Brain microvascular endothelial cell (primary cell): ENCODE measurements around the gene TMEM208.

Experiments
- DNase-seq: peaks from one replicate; pipeline ENCODE4 v3.0.0-alpha.2; 2020
- H3K27ac ChIP-seq: fragments of 250-450 bp; sonication (Bioruptor Pico); 2 replicates; pipeline ENCODE4 v1.5.1; 2020; ENCODE audit warnings: mild to moderate bottlenecking, moderate library complexity
- H3K27me3 ChIP-seq: fragments of 250-450 bp; sonication (Bioruptor Pico); replicated peaks from 2 replicates; pipeline ENCODE4 v1.5.1; 2020; ENCODE audit warnings: mild to moderate bottlenecking
- H3K36me3 ChIP-seq: fragments of 250-450 bp; sonication (Bioruptor Pico); replicated peaks from 2 replicates; pipeline ENCODE4 v1.5.1; 2020; ENCODE audit warnings: mild to moderate bottlenecking
- H3K4me3 ChIP-seq: 2 replicates; pipeline ENCODE4 v1.5.1; 2011; ENCODE audit warnings: low read depth, mild to moderate bottlenecking, control low read depth, low read length, moderate library complexity
- CTCF ChIP-seq: IDR thresholded peaks from 2 replicates; pipeline ENCODE4 v1.5.1; 2011; ENCODE audit warnings: low read depth, mild to moderate bottlenecking, moderate library complexity, low read length, control low read depth, inconsistent platforms; ENCODE audit errors: missing control alignments
- in situ Hi-C: cut with HindIII; loops from 2 replicates; pipeline ENCODE4 v1.10.0; 2017; ENCODE audit warnings: low sequenced_read_pairs, low pct_ligation_motif_present

Gene TMEM208

DNA sequence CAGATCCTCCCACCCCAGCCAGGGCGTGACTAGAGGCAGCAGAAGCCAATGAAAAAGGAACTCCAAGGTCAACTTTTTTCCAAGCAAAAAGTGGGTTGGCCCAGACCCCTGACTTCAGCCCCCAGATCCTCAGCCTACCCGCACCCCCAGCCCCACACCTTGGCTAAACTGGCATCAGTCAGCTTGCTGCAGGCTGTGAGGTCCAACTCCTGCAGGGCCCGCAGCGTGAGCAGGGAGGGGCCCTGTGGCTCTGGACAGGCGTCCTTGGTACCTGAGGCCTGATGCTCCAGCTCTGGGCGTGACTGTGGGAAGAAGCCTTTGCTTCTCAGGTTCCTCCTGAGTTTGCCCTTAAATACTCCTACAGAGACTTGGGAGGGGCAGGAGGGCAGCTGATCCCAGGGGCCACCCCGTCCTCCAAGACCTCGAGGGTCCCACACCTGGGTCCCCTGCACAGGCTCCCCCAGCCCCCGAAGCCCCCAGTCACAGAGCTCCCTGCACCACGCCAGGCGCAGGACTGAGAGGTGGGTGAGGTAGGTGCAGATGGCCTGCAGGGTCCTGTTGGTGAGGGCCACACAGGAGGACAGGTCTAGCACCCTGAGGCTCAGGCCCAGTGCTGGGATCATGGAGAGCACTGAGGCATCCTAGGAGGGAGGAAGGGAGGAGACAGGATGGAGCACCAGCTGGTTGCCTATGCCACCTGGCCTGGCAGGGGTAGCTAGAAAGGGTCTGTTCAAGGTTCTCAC lies 18.6 kb upstream of the TMEM208 start:
- H3K27ac ChIP-seq, result no peak overlapping the region
- H3K4me3 ChIP-seq, result no peak overlapping the region
- DNase-seq, result no peak
- H3K27me3 ChIP-seq, result no peaks in the 10 kb centered on the region
- in situ Hi-C loops, result no loop called here
- TF ChIP-seq CTCF, result no peak
- H3K36me3 ChIP-seq, result peaks cover 6% of the 10 kb centered on the region

DNA sequence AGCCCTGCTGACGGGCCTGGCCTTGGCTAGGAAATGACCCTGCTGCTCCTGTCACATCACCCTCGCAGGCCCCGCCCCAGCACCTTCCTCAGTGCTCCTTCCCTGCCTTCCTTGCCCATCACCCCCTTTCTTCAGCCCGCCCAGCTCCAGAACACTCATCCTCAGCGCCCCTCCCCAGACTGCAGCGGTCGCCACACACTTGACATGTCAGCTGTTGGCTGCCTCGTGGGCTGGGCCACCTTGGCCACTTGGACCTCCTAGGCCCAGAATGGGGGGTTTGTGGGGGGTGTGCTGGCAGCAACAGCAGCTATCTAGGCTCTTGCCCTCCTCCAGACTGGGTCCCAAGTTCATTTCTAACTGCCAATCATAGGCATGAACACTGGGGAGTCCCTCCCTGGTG lies 17.4 kb upstream of the TMEM208 start:
- Histone ChIP-seq H3K4me3 (no peak overlapping the region), H3K27me3 (no peaks in the 10 kb centered on the region), H3K27ac (no peak overlapping the region), H3K36me3 (no peaks in the 10 kb centered on the region)
- in situ Hi-C loops, result no loop called here
- TF ChIP-seq CTCF, result no peak
- no peak for DNase-seq

DNA sequence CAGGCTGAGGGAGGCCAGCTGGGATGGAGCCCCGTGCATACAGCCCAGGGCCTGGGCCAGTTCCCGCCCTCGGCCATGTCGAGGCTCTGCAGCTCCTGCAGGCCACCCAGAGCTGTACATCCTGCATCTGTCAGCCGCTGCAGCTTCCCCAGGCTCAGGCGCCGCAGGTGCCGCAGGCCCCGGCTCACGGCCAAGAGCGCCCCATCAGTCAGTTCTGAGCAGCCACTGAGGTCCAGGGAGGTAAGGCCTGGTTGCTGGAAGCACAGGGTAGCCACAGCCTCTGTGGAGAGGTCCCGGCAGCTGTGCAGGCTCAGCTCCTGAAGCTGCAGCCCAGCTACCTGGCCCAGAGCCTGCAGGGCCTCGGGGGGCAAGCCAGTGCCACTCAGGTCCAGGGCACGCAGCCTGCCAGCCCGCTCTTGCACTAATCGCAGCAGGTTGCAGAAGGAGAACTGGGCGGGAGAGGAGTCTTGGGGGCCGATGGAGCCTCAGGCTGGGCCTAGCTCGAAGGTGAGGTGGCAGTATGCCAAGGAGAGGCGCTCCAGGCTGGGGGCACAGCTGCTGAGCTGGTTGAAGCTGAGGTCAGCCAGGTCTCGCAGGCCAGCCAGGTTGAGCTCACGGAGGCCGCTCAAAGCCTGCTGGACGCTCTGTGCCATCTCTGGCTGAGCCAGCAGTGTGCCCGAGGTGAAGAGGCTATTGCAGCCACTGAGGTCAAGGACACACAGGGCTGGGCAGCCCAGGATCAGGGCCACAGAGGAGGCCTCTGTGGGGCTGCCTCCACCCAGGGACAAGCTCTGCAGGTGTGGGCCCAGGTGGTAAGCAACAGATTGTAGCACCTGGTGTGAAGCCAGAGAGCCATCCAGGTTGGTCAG lies 16.6 kb upstream of the TMEM208 start:
- no peak for TF ChIP-seq CTCF
- in situ Hi-C loops, result no loop called here
- H3K36me3 ChIP-seq, result no peaks in the 10 kb centered on the region
- no peak overlapping the region for H3K27ac ChIP-seq
- DNase-seq, result no peak
- H3K27me3 ChIP-seq, result no peaks in the 10 kb centered on the region
- H3K4me3 ChIP-seq, result no peak overlapping the region

GRCh38 chr16:67211674-67212073 lies 15.3 kb upstream of the TMEM208 start:
- no peak for TF ChIP-seq CTCF
- in situ Hi-C loops, result no loop called here

GRCh38 chr16:67212766-67213165 lies 14.2 kb upstream of the TMEM208 start:
- no peak for TF ChIP-seq CTCF
- no peaks in the 10 kb centered on the region for H3K36me3 ChIP-seq
- no peak for DNase-seq
- H3K4me3 ChIP-seq, result no peak overlapping the region
- no peaks in the 10 kb centered on the region for H3K27me3 ChIP-seq
- no peak overlapping the region for H3K27ac ChIP-seq
- in situ Hi-C loops, result no loop called here

More at GRCh38 chr16:67211674-67212073, 15.3 kb upstream of the TMEM208 start:
- Histone ChIP-seq H3K27me3 (no peaks in the 10 kb centered on the region), H3K36me3 (no peaks in the 10 kb centered on the region), H3K4me3 (no peak overlapping the region), H3K27ac (no peak overlapping the region)
- DNase-seq, result no peak
